ENCODE results near the gene S100A7. TPM values are rescaled to one million over a fixed set of nuclear protein-coding genes. Genes with fewer than 3 reads are reported as not detected.

S100A7 gene
- total and polyA plus RNA-seq, 2 of the 8 experiments (the other 6 are each of a cell fraction or from before 2014, with no cell fraction given) = not detected

- H2BK5ac ChIP-seq (ENCODE audit: low read depth, low read length) = no peak overlapping the region
- H3K23me2 ChIP-seq (ENCODE audit: low read depth, low read length) = no peaks in the 10 kb centered on the region
- H3K4ac ChIP-seq (replicated peaks; ENCODE audit: insufficient read length, low read depth, low read length) = no peak overlapping the region
- no peaks in the 10 kb centered on the region for H4K20me1 ChIP-seq (replicated peaks in 1 of 2; ENCODE audit: control insufficient read depth in 1 of 2, insufficient read depth in 2 of 2, low read length in 2 of 2)
- no peaks in the 10 kb centered on the region for H3K79me1 ChIP-seq (ENCODE audit: low read depth, low read length)
- no peak for DNase-seq (ENCODE audit: low read depth in 1 of 2, low spot score in 2 of 2)
- no peak overlapping the region for H4K91ac ChIP-seq (replicated peaks; ENCODE audit: insufficient read length, low read length)
- no peak overlapping the region for H2AK5ac ChIP-seq (ENCODE audit: low read depth, low read length)
- no peaks in the 10 kb centered on the region for H3K4me1 ChIP-seq (replicated peaks in 1 of 4; ENCODE audit: control insufficient read depth in 3 of 4, insufficient read depth in 4 of 4, low read length in 3 of 4)
- no peak overlapping the region for H2BK15ac ChIP-seq (ENCODE audit: low read length)
- CTCF ChIA-PET (ENCODE audit: partially characterized antibody) = interaction anchor here (0.7 to 1.6 kb wide), 5 partner anchors 15 to 1599 kb away, joined by 3 to 7 read pairs (median 3); no protein-coding TSS in a partner anchor
- H4K5ac ChIP-seq (ENCODE audit: insufficient read length, low read depth, low read length) = no peak overlapping the region
- no peak overlapping the region for H3K18ac ChIP-seq (ENCODE audit: extremely low read depth, low read length)
- WGBS, 2 experiments (ENCODE audit: extremely low coverage in 1 of 2, insufficient coverage in 1 of 2, insufficient read length in 1 of 2, insufficient replicate concordance in 2 of 2, low coverage in 1 of 2, low lambda C conversion rate in 2 of 2, missing lambda C conversion rate in 1 of 2) = 74% methylated on average over 5 of the region's 5 CpGs; no CpG with 5 or more reads in 1 of the 2 experiments
- H2BK20ac ChIP-seq (ENCODE audit: low read length) = no peak overlapping the region
- H3K27me3 ChIP-seq (replicated peaks in 1 of 4; ENCODE audit: control insufficient read depth in 3 of 4, extremely low read depth in 1 of 4, insufficient read depth in 3 of 4, low read length in 3 of 4) = no peaks in the 10 kb centered on the region; a peak in 1 of 7 replicates
- H3K23ac ChIP-seq (ENCODE audit: insufficient read length) = no peak overlapping the region
- POLR2A ChIA-PET (ENCODE audit: partially characterized antibody) = no interaction called here
- no peak overlapping the region for H3K4me3 ChIP-seq (ENCODE audit: extremely low read depth in 1 of 4, insufficient read depth in 2 of 4, low read depth in 3 of 4, low read length in 4 of 4)
- no peaks in the 10 kb centered on the region for H3K79me2 ChIP-seq (ENCODE audit: control insufficient read depth in 1 of 2, insufficient read depth in 2 of 2, low read length in 2 of 2)
- H3K27ac ChIP-seq (ENCODE audit: low read depth, low read length) = no peak overlapping the region
- no peak overlapping the region for H3K14ac ChIP-seq (ENCODE audit: insufficient read length)
- H3K36me3 ChIP-seq (ENCODE audit: control insufficient read depth in 2 of 4, insufficient read depth in 4 of 4, low read length in 3 of 4) = no peaks in the 10 kb centered on the region
- no peak overlapping the region for H4K8ac ChIP-seq (ENCODE audit: extremely low read depth, insufficient read depth, low read length)
- H3K9me3 ChIP-seq (ENCODE audit: insufficient read depth in 2 of 2, low read depth in 1 of 2, low read length in 1 of 2) = 0 out of 4 replicates have a peak, but pooled peaks cover 0 to 2% of the 10 kb centered on the region in 2 experiments
- no peak overlapping the region for H2BK120ac ChIP-seq (replicated peaks; ENCODE audit: low read depth, low read length)
- no peak overlapping the region for H3K9ac ChIP-seq (replicated peaks in 1 of 4; ENCODE audit: extremely low read depth in 1 of 4, low read depth in 3 of 4, low read length in 3 of 4)
- H3K56ac ChIP-seq (replicated peaks; ENCODE audit: insufficient read length, low read depth, low read length) = no peak overlapping the region
- no peak overlapping the region for H2BK12ac ChIP-seq (ENCODE audit: low read depth, low read length)
- H2AFZ ChIP-seq (ENCODE audit: low read length) = no peak overlapping the region
- FAIRE-seq = no peak
- H3K4me2 ChIP-seq (ENCODE audit: insufficient read depth in 1 of 2, low read depth in 2 of 2, low read length in 2 of 2) = no peak overlapping the region
- TF ChIP-seq HDAC6 (IDR thresholded peaks at IDR 0.05; ENCODE audit: low read depth, low read length) = no peak
- TF ChIP-seq TAF7 (optimal IDR thresholded peaks at IDR 0.05; ENCODE audit: borderline replicate concordance, low read depth, low read length) = no peak
- TF ChIP-seq SIRT6 (IDR thresholded peaks at IDR 0.05; ENCODE audit: low read length) = no peak
- TF ChIP-seq RAD21 (IDR thresholded peaks at IDR 0.05 in 1 of 2, conservative IDR thresholded peaks at IDR 0.05 in 1 of 2; ENCODE audit: low read depth in 2 of 2, low read length in 2 of 2) = no peak
- TF ChIP-seq SRF (IDR thresholded peaks at IDR 0.05; ENCODE audit: low read depth, low read length) = no peak
- TF ChIP-seq GTF2F1 (IDR thresholded peaks at IDR 0.05; ENCODE audit: borderline replicate concordance, low read depth, low read length) = no peak
- no peak for TF ChIP-seq ATF2 (IDR thresholded peaks at IDR 0.05; ENCODE audit: low read length)
- no peak for TF ChIP-seq KDM1A (IDR thresholded peaks at IDR 0.05; ENCODE audit: borderline replicate concordance, low read length)
- TF ChIP-seq TBP (IDR thresholded peaks at IDR 0.05; ENCODE audit: low read depth, low read length) = no peak
- TF ChIP-seq FOSL1 (IDR thresholded peaks at IDR 0.05; ENCODE audit: insufficient read depth, low read depth, low read length) = no peak
- no peak for TF ChIP-seq GABPA (IDR thresholded peaks at IDR 0.05; ENCODE audit: borderline replicate concordance, insufficient read depth, low read length)
- TF ChIP-seq HDAC2 (IDR thresholded peaks at IDR 0.05; ENCODE audit: borderline replicate concordance in 1 of 2, low read depth in 2 of 2, low read length in 2 of 2) = no peak
Measured at GRCh38 chr1:153444078-153444477, 16.4 kb downstream of the S100A7 start.

All from H1 (cell line).